ENCODE measurements around the gene FRYL. TPM values are rescaled to one million over a fixed set of nuclear protein-coding genes. Genes with fewer than 3 reads are reported as not detected.
A peak's percentile ranks its signal among the peaks of the same experiment; 100 is the strongest.

FRYL gene
- total RNA-seq, 1 donor: 44.0 TPM

DNA sequence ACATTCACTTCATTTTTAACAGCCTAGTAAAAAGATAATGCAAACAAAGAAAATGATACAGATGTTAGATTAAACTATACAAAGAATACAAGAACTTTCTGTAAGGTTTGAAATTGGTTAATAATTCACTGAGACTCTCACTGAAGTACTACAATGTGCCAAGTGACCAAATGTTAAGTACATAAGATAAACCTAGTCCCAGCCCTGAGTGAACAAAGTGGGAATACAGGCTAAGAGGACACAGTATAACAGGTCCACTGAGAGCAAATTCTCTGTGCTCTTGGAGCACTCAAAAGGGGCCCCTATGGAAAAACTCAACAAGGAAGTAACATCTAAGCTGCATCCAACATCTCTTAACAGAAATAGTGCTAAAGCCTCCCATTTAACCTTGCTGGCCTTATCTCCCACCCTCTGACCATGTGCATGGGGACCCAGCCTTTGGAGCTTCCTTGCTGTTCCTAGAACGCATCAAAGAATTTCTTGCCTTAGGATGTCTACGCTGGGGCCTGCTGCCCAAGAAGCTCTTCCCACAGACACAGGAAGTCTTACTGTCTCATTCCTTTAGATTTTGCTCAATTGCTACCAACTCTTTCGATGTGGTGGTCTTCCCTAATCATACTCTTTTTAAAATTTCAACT is 176.6 kb downstream of the FRYL start:
- DNase-seq (ENCODE audit: low read depth): no peak
- TF ChIP-seq, protein P1, sequence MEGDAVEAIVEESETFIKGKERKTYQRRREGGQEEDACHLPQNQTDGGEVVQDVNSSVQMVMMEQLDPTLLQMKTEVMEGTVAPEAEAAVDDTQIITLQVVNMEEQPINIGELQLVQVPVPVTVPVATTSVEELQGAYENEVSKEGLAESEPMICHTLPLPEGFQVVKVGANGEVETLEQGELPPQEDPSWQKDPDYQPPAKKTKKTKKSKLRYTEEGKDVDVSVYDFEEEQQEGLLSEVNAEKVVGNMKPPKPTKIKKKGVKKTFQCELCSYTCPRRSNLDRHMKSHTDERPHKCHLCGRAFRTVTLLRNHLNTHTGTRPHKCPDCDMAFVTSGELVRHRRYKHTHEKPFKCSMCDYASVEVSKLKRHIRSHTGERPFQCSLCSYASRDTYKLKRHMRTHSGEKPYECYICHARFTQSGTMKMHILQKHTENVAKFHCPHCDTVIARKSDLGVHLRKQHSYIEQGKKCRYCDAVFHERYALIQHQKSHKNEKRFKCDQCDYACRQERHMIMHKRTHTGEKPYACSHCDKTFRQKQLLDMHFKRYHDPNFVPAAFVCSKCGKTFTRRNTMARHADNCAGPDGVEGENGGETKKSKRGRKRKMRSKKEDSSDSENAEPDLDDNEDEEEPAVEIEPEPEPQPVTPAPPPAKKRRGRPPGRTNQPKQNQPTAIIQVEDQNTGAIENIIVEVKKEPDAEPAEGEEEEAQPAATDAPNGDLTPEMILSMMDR (IDR thresholded peaks at IDR 0.05; ENCODE audit: insufficient read depth, low read depth, low read length): no peak
- no peak overlapping the region for H3K4me3 ChIP-seq (ENCODE audit: low read depth, low read length)

DNA sequence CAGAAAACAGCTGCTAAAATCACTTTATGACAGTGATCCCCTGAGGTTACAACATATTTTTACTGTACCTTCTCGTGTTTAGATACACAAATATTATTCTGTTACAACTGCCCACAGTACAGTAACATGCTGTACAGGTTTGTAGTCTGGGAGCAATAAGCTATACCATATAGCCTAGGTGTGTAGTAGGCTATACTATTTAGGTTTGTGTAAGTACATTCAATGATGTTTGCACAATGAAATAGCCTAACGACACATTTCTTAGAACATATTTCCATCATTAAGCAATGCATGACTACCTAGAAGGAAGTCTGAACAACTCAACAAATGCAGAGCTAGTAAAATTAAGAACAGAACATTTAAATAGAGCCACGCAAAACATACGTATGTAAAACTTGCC is 177.3 kb downstream of the FRYL start:
- TF ChIP-seq, protein P1 (IDR thresholded peaks at IDR 0.05; ENCODE audit: insufficient read depth, low read depth, low read length): no peak
- no peak for DNase-seq (ENCODE audit: low read depth)
- H3K4me3 ChIP-seq (ENCODE audit: low read depth, low read length): no peak overlapping the region

DNA sequence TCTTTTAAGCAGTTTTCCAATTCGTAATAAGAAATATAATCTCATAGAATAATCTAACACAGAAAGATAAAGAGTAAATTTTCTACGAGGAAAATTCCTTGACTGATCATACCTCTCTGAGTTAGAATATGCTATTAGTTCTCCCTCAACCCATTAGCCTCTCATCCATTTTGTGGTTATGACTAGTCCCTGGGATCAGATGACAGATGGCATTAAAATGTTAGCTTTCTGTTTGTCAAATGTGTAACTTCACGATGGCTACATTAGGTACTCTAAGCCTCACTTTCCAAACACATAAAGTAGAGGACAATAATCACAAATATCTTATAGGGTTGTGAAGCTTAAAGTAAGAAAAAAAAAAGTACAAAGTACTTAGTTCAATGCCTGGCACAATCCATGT is 177.9 kb downstream of the FRYL start:
- no peak overlapping the region for H3K4me3 ChIP-seq (ENCODE audit: low read depth, low read length)
- peak; percentile 26 for DNase-seq (ENCODE audit: low read depth)
- TF ChIP-seq, protein P1 (IDR thresholded peaks at IDR 0.05; ENCODE audit: insufficient read depth, low read depth, low read length): no peak

DNA sequence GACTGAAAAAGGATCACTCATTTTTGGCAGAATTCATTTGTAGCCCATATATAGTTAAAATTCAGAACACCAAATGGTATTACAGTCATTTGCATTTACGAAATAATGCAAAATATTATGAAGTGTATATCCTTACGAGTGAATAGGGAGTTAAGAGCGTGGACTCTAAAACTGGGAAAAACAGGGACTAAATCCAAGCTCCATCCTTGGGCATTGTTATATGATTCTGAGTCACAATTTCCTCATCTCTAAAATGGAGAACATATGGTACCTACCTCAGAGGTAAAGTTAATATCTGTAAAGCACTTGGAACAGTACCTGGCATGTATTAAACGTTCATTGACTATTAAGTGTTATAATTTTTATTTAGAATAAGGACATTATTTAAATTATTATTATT is 183.7 kb downstream of the FRYL start:
- H3K4me3 ChIP-seq (ENCODE audit: low read depth, low read length): no peak overlapping the region
- DNase-seq (ENCODE audit: low read depth): no peak

DNA sequence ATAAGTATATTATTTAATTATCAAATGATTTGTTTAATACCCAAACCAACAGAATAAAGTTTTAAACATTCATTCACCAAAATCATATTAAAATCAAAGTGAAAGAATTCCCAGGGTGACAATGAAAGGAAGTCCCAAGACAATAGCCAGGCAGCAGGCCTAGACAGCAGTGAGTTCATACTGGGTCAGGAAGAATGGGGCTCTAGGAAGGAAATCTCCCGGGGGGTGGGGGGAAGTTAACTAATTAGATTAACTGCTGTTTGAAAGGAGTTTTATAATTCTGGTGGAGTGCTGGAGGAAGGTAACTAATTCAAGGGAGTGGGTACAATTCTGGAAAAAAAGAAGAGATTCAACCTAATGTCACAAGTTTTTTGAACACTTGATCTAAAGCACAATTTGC is 185.9 kb downstream of the FRYL start:
- TF ChIP-seq, protein P1 (IDR thresholded peaks at IDR 0.05; ENCODE audit: insufficient read depth, low read depth, low read length): no peak
- no peak for DNase-seq (ENCODE audit: low read depth)
- H3K4me3 ChIP-seq (ENCODE audit: low read depth, low read length): no peak overlapping the region

More for the DNA sequence above, 183.7 kb downstream of the FRYL start:
- TF ChIP-seq, protein P1 (IDR thresholded peaks at IDR 0.05; ENCODE audit: insufficient read depth, low read depth, low read length): no peak

DNA sequence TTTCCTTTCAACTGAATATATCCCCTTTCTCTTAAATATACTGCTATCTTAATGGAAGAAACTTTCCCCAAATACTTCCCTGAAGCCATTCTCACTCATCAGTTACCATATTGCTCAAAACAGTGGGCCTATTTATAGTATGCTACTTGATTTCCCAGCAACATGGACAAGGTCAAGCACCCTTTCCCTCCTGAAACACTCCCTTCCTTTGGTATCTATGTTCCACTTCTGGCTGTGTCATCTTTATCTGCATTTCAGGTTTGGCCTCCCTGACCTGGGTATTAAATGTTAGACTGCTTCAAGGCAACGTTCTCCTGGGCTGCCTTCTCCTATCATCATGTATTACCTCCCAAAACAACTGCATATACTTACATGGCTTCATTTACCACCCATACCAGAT is 188.7 kb downstream of the FRYL start:
- no peak overlapping the region for H3K4me3 ChIP-seq (ENCODE audit: low read depth, low read length)
- TF ChIP-seq, protein P1 (IDR thresholded peaks at IDR 0.05; ENCODE audit: insufficient read depth, low read depth, low read length): no peak
- DNase-seq (ENCODE audit: low read depth): no peak

DNA sequence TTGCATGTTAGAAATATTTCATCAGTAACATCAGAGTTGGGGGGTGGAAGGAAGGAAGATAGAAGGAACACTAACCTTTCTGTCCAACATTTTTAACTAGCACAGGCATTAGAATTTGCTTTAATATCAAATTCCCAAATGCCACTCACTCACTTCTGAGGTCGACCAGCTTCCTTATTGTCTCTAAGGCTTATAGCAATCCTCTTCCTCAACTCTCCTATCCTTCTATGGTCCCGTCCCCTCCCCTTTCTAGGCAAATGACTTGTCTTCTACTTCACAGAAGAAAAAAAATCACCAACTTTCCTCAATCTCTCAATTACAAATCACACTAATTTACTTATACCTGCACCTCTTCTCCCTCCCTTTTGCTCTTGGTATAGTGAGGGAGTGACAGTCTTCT is 189.2 kb downstream of the FRYL start:
- no peak overlapping the region for H3K4me3 ChIP-seq (ENCODE audit: low read depth, low read length)
- DNase-seq (ENCODE audit: low read depth): no peak
- TF ChIP-seq, protein P1 (IDR thresholded peaks at IDR 0.05; ENCODE audit: insufficient read depth, low read depth, low read length): no peak
